Measurements from ENCODE around the gene VSIR. TPM values are rescaled to one million over a fixed set of nuclear protein-coding genes. Genes with fewer than 3 reads are reported as not detected.
A peak's percentile ranks its signal among the peaks of the same experiment; 100 is the strongest.

Gene VSIR
- total and polyA plus RNA-seq, 4 donors = 32.3 to 244 (median 84.5) TPM

DNA sequence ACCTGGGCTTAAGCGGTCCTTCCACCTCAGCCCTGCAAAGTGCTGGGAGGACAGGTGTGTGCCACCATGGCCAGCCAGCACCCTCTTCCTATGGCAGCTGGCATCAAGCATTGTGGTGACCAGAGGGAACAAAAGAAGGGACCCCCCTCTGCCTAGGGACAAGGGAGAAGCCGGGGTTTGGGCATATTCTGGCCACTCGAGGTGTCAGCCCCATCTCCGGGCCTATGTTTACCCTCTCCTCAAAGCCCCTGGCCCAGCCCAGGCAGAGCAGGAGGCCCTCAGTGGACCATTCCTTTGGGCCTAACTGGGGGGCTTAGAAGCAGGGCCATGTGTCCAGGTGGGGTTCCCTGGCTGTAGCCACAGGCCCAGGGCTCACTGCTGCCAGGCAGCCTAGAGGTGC is 23.9 kb downstream of the VSIR start:
- Histone ChIP-seq H3K9ac (ENCODE audit: insufficient read depth in 1 of 2, low read length in 2 of 2) (no peak overlapping the region), H3K36me3 (ENCODE audit: control insufficient read depth in 4 of 4, insufficient read depth in 4 of 4, low read length in 4 of 4) (peaks cover 0 to 36% (median 0%) of the 10 kb centered on the region in 4 donors), H3K27me3 (ENCODE audit: control insufficient read depth in 3 of 3, insufficient read depth in 3 of 3, low read length in 2 of 3) (no peaks in the 10 kb centered on the region), H3K9me3 (ENCODE audit: control insufficient read depth in 4 of 4, insufficient read depth in 3 of 4, low read length in 3 of 4) (no peaks in the 10 kb centered on the region), H3K27ac (ENCODE audit: low read depth in 1 of 2, low read length in 1 of 2) (peak overlapping the region; percentile 43 to 90), H3K4me1 (ENCODE audit: control insufficient read depth in 5 of 5, insufficient read depth in 5 of 5, low read length in 5 of 5) (peaks cover 17 to 53% (median 21%) of the 10 kb centered on the region in 5 donors), H3K4me3 (no peak overlapping the region)
- DNase-seq (no peak), ATAC-seq (ENCODE audit: insufficient read depth, low FRiP score) (no peak)
- TF ChIP-seq, protein P1, sequence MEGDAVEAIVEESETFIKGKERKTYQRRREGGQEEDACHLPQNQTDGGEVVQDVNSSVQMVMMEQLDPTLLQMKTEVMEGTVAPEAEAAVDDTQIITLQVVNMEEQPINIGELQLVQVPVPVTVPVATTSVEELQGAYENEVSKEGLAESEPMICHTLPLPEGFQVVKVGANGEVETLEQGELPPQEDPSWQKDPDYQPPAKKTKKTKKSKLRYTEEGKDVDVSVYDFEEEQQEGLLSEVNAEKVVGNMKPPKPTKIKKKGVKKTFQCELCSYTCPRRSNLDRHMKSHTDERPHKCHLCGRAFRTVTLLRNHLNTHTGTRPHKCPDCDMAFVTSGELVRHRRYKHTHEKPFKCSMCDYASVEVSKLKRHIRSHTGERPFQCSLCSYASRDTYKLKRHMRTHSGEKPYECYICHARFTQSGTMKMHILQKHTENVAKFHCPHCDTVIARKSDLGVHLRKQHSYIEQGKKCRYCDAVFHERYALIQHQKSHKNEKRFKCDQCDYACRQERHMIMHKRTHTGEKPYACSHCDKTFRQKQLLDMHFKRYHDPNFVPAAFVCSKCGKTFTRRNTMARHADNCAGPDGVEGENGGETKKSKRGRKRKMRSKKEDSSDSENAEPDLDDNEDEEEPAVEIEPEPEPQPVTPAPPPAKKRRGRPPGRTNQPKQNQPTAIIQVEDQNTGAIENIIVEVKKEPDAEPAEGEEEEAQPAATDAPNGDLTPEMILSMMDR (IDR thresholded peaks at IDR 0.05; ENCODE audit: control extremely low read depth, extremely low read depth) = no peak
- WGBS, 2 donors = 56 to 62% methylated on average over 4 of the region's 4 CpGs

DNA sequence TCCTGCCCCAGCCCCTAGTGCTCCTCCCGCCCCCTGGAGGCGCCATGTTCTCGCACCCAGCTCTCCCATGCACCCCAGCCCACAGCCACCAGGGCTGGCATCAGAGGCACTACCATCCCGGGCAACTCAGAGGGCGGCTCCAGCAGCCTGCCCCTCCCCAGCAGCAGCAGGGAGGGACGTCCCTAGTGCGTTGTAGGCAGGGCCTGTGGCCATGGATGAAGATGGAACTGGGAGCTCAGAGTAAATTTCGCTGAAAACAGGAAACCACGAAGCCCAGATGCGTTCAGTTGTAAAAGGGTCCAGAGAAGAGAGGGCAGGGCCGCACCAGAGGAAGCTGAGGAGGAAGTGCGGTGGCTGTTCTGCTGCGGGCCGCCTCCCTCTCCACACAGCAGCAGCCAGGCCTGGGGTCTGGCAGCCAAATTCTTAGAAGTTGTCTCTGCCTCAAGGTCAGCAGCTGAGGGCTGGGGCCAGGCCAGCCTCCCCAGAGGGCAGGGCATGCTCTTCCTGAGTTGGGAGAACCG is 24.6 kb downstream of the VSIR start:
- no peaks in the 10 kb centered on the region for H3K27me3 ChIP-seq (ENCODE audit: control insufficient read depth in 3 of 3, insufficient read depth in 3 of 3, low read length in 2 of 3)
- no peaks in the 10 kb centered on the region for H3K9me3 ChIP-seq (ENCODE audit: control insufficient read depth in 4 of 4, insufficient read depth in 3 of 4, low read length in 3 of 4)
- ATAC-seq (ENCODE audit: insufficient read depth, low FRiP score) (peak; percentile 53), DNase-seq (peak; percentile 51 to 77 (median 58))
- H3K36me3 ChIP-seq (ENCODE audit: control insufficient read depth in 4 of 4, insufficient read depth in 4 of 4, low read length in 4 of 4) = peaks cover 0 to 31% (median 0%) of the 10 kb centered on the region in 4 donors
- 8 to 24% methylated on average over 15 of the region's 15 CpGs for WGBS, 2 donors
- H3K4me3 ChIP-seq = no peak overlapping the region
- H3K4me1 ChIP-seq (ENCODE audit: control insufficient read depth in 5 of 5, insufficient read depth in 5 of 5, low read length in 5 of 5) = peaks cover 17 to 53% (median 21%) of the 10 kb centered on the region in 5 donors
- H3K9ac ChIP-seq (ENCODE audit: insufficient read depth in 1 of 2, low read length in 2 of 2) = no peak overlapping the region
- peak overlapping the region; percentile 43 to 90 for H3K27ac ChIP-seq (ENCODE audit: low read depth in 1 of 2, low read length in 1 of 2)
- TF ChIP-seq, protein P1 (IDR thresholded peaks at IDR 0.05; ENCODE audit: control extremely low read depth, extremely low read depth) = no peak

DNA sequence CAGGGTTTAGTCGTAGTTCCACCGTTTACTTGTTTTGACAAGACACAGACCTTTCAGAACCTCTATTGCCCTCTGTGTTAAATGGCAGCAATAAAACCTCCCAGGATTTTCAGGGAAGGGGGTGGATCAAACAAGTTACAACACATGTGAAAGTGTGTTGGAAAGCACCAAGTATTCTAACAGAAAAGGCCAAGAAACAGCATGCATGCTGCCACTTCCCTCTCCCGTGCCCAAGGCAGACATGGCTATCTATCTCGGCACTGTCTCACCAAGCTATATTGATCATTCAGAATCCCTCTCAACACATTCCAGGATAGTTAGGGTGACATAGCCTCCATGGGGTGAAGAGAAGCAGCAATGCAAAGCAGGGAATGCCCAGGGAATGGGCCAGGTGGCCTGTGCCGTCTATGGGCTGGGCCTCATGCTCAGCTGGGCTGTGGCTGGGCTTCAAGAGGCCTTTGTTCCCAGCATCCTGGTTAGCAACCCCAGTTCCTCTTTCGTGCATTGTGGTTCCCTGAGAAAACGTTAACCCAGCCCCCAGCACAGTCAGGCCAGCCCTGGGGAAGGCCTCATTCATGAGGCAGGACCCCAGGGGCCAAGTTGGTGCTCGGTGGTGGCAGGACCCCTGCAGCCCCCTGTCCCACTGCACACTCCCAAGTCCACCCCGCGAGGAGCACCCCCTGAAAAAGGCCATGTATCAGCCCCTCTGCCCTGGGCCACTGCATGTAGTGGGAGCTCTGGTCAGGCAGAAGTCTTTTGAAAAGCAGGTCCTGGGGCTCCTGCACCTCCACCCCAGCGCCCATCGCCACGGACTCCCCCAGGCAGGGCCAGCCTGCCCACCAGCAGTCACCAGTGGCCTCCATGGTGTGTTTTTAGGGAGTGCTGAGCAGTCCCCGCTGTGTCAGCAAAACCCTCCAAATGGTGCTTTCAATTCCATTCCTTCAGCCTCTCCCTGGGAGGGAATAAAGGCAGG is 25.5 kb downstream of the VSIR start:
- no peak overlapping the region for H3K9ac ChIP-seq (ENCODE audit: insufficient read depth in 1 of 2, low read length in 2 of 2)
- DNase-seq (peak in 1 of 3 donors; percentile 18), ATAC-seq (ENCODE audit: insufficient read depth, low FRiP score) (no peak)
- H3K4me3 ChIP-seq = no peak overlapping the region
- H3K4me1 ChIP-seq (ENCODE audit: control insufficient read depth in 5 of 5, insufficient read depth in 5 of 5, low read length in 5 of 5) = peaks cover 15 to 47% (median 17%) of the 10 kb centered on the region in 5 donors
- peaks cover 0 to 28% (median 0%) of the 10 kb centered on the region in 4 donors for H3K36me3 ChIP-seq (ENCODE audit: control insufficient read depth in 4 of 4, insufficient read depth in 4 of 4, low read length in 4 of 4)
- TF ChIP-seq, protein P1 (IDR thresholded peaks at IDR 0.05; ENCODE audit: control extremely low read depth, extremely low read depth) = no peak
- H3K27ac ChIP-seq (ENCODE audit: low read depth in 1 of 2, low read length in 1 of 2) = peak overlapping the region; percentile 43 to 90
- peaks cover 0 to under 1% (median 0%) of the 10 kb centered on the region in 4 donors for H3K9me3 ChIP-seq (ENCODE audit: control insufficient read depth in 4 of 4, insufficient read depth in 3 of 4, low read length in 3 of 4)
- 39 to 57% methylated on average over 14 of the region's 14 CpGs for WGBS, 2 donors
- no peaks in the 10 kb centered on the region for H3K27me3 ChIP-seq (ENCODE audit: control insufficient read depth in 3 of 3, insufficient read depth in 3 of 3, low read length in 2 of 3)
